Measurements from ENCODE around the gene F13A1. TPM values are rescaled to one million over a fixed set of nuclear protein-coding genes. Genes with fewer than 3 reads are reported as not detected.

The F13A1 gene
- total RNA-seq, 1 donor from 2014 or later = 346 TPM

GRCh38 chr6:6195080-6195479 lies 125.4 kb downstream of the F13A1 start:
- no peak for DNase-seq (ENCODE audit: low spot score)

- DNase-seq (ENCODE audit: low spot score) = no peak
These were observed 127.2 kb downstream of the F13A1 start for GRCh38 chr6:6193221-6193745.

DNA sequence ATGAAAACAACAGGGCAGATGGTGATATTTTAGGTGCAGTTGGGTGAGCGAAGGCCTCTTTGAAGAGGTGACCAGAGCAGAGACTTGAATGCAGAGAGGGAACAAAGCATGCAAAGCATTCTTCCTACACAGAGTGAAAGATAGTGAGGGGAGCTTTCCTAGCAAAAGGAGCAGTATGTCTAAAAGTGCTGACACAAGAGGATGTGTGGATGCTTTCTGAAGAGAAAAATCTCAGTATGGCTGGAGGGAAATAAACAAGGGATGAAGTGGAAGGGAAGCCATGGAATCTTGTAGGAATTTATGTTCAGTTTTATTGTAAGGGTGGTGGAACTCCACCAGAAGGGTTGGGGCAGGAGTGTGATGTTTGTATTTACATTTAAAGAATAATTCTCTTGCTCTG lies 128.6 kb downstream of the F13A1 start:
- no peak for DNase-seq (ENCODE audit: low spot score)

- no peak for DNase-seq (ENCODE audit: low spot score)
These were observed 129.0 kb downstream of the F13A1 start for GRCh38 chr6:6191476-6191875.

DNA sequence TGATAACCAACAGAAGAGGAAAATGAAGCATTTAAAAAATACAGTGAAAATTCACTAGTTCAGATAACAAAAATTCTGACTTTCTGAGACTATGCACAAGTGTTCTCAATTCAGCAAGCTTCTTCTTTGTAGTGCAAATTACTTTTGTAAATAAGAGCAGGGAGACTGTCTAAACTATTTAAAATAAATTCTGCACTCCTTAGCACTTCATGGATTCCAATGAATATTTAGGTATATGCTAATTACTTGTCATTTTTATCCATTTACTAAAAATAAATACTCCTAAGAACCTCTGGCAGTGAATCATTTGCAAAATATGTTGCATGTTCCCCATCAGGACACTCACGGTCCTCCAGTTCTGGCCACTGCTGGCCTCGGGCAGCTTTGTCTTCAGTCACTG lies 139.8 kb downstream of the F13A1 start:
- no peak for DNase-seq (ENCODE audit: low spot score)

DNA sequence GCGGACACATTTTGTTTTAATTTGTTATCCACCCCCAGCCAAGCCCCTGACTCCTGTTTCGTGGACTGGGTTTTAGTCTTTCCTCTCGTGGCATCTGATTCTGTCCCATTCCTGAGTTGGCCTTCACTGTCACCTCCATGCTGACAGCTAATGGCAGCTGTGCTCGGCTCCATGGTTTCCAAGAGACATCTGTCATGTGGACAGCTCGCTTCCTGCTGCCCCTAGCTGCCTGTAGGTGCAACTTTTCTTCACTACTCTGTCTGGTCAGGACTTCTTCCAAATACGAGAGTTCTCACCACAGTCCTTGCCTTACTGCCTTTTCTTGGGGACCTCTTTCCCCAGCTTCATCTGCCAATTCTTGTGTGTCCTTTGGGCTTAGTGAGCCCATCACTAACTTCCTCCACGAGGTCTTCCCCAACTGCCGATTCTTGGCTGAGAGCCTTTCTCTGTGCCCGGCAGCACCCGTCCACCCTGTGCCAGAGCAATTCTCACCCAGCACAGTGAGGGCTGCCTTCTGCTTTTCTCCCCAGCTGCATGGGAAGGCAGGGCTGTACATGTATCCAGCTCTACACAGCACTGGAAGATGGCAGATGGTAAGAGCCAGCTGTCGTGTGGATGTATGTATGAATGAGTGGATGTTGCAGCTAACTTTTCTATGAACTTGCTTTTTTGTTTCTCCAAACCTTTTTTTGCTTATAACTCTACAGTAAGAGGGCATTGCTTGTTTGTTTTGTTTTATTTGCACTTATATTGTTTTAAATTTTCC lies 140.4 kb downstream of the F13A1 start:
- DNase-seq (ENCODE audit: low spot score) = no peak

DNA sequence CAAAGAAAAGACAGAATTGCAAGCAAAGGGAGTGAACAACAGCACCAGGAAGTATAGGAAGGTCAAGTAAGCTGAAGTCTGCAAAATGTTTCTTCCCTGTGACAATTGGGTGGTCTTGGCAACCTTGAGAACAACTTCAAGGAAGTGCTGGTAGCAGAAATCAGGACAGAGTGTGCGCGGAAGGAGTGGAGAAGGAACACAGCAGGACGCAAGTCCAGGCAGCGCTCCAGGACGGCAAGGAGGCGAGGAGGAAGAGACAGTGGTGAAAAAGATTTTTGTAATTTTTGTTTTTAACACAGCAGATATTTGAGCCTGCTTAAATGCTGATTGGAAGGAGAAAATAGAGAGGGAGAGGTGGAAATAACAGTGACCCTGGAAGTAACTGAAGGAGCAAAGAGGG lies 141.7 kb downstream of the F13A1 start:
- no peak for DNase-seq (ENCODE audit: low spot score)

DNA sequence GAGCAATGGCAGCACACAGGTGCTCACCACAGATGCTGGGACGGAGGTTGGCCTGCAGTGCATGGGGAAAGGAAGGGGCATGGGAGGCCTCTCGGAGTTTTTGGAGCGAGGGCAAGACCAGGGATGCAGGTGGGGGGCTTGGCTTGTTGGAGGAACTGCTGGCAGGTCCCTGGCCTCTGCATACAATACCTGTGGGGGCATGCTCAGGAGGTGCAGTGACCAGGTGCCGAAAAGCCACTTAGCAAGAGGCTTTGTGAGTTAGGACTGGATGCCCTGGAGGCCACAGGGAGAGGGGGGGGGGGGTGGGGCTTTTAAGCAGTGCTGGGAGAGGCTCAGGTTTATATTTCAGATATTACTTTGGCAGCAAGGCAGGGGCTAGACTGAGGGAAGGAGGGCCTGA lies 142.7 kb downstream of the F13A1 start:
- no peak for DNase-seq (ENCODE audit: low spot score)

DNA sequence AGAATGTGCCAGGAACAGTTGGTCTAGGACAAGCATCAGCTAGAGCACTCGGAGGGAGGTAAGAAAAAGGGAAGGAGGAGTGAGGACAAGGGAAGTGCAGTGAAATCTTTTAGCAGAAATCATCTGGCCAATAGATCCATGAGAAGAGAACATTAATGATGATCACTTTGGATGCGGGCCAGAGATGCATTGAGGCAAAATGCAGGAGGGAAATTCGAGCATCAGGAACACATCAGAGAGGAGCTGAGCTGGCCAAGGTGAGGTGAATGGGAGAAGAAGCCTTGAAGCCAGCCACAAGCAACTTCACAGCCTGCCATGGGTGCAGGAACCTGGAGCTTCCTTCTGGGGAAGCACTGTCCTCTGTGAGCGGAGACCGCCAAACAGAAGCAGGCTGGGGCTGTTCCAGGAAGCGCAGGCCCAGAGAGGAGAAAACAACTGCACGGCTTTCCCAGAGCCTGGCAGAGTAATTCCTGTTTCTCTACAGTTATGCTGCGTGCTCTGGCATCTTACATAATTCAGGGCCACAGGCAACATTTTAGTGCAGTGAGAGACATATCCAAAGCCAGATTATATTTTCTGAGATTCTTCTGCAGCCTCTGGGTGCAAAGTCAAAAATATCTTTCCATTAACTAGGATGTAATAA lies 143.8 kb downstream of the F13A1 start:
- DNase-seq (ENCODE audit: low spot score) = no peak

GRCh38 chr6:6176127-6176526 lies 144.3 kb downstream of the F13A1 start:
- DNase-seq (ENCODE audit: low spot score) = no peak

DNA sequence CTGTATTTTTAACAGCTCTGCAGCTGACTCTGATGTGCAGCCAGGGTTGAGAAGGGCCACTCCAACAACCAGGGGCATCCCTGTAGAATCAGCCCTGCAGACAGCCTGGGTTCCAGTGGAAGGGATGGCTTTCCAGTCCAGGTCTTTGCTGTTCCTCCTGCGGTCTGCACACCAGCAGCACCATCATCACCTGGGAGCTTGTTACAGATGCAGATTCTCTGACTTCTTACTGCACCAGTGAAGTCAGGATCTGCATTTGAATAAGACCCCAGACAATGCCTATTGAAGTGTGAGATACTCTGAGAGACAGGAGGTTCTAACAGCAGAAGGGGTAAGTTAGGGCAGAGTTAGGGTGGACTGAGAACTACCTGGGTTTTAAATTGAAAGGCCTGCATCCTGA lies 151.3 kb downstream of the F13A1 start:
- no peak for DNase-seq (ENCODE audit: low spot score)

DNA sequence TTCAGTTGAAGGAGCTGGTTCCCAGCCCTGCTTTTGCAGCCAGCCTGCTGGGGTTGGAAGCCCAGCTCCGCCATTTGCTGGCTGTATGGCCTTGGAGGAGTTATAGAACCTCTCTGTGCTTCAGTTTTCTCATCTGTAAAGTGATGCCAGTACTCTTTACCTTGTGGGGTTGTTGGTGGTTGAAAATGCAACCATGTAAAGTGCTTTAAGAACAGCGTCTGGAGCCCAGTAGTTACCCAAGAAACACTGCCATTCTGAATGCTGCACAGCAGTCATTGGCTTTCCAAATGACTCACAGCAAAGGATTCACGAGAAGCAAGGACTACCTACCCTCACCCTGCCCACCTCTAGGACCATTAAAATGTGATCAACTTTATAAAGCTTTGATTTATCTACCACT lies 154.4 kb downstream of the F13A1 start:
- DNase-seq (ENCODE audit: low spot score) = no peak

GRCh38 chr6:6164367-6164766 lies 156.1 kb downstream of the F13A1 start:
- DNase-seq (ENCODE audit: low spot score) = no peak

GRCh38 chr6:6154335-6154734 lies 166.1 kb downstream of the F13A1 start:
- DNase-seq (ENCODE audit: low spot score) = no peak

GRCh38 chr6:6152060-6152459 lies 168.4 kb downstream of the F13A1 start:
- DNase-seq (ENCODE audit: low spot score) = no peak

GRCh38 chr6:6148192-6148815 lies 172.2 kb downstream of the F13A1 start:
- no peak for DNase-seq (ENCODE audit: low spot score)

GRCh38 chr6:6131492-6132109 lies 188.9 kb downstream of the F13A1 start:
- DNase-seq (ENCODE audit: low spot score) = no peak

DNA sequence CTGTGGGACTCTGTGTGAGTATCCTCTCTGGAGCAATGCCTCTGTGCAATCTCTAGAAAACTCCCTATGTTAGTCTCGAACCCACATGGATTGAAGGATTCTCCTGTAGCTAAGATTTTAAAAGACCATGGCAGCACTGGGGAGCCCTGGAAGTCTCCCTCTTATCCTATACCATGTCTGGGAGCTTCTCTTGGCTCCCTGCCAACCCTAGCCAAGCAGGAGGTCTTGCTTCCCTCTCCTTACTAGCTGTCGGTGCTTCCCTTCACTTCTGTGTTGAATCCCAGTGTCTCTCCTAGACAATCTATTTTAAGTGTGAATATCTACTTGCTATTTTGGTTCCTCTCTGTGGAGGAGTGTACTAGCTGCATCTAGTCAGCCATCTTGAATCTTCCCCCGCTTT lies 195.0 kb downstream of the F13A1 start:
- DNase-seq (ENCODE audit: low spot score) = no peak

GRCh38 chr6:6123803-6124202 lies 196.7 kb downstream of the F13A1 start:
- no peak for DNase-seq (ENCODE audit: low spot score)

DNA sequence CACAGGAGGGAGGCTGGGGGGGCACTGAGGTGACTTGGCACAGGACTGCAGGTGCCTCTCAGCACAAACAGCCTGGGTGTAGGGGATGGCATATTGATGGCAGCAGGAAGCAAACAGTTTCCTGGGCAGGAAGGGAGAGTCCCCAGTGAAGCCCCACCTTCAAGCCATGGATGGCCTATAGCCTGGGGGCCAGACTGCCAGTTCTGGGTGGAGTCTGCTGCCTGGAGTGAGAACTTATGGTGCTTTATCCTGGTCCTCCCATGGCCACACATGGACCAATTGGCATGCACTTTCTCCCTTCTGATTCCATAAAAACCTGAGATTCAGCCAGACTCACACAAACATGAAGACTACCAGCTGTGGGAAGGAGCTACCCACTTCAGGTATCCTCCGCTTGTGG lies 198.5 kb downstream of the F13A1 start:
- DNase-seq (ENCODE audit: low spot score) = no peak

DNA sequence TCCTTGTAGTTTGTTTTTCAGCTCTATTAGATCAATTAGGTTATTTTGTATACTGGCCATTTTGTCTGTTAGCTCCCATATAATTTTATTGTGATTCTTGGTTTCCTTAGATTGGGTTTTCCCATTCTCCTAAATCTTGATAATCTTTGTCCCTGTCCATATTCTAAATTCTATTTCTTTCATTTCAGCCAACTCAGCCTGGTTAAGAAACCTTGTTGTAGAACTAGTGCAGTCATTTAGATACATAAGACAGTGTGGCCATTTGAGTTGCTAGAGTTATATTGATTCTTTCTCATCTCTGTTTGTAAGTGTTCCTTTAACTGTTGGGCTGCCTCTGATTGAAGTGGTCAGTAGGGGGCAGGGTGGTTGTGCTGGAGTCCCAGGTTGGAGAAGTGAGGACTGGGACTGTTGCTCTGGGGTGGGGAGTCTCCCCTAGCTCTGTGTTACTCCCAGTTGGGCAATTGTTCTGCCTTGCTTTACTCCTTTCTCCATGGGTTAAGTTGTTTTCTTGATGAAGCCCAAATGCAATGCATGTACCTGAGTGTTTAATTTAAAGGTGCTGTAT lies 214.9 kb downstream of the F13A1 start:
- DNase-seq (ENCODE audit: low spot score) = no peak

Measured in mesenteric fat pad (tissue), 1 donor.